HT1080 (cell line): Measurements from ENCODE around the gene CST3. TPM values are rescaled to one million over a fixed set of nuclear protein-coding genes. Genes with fewer than 3 reads are reported as not detected.
"Not testable (repeated sequence)": the region's sequence is repeated elsewhere in the genome, so short reads cannot be mapped to it uniquely, and the experiment has no call there.

Source experiments
- DNase-seq: peaks from one replicate; pipeline ENCODE4 v3.0.0-alpha.2; 2015; ENCODE audit warnings: low read depth
- total RNA-seq: library from RNA; depleted of rRNA; stranded (reverse); fragments of >200 nt; shearing (Covaris generic); gene quantifications from 2 replicates; pipeline ENCODE4 v1.2.3, GENCODE V29; 2014

CST3 gene
- total RNA-seq, 1 experiment from 2014 or later = 254 TPM

DNA sequence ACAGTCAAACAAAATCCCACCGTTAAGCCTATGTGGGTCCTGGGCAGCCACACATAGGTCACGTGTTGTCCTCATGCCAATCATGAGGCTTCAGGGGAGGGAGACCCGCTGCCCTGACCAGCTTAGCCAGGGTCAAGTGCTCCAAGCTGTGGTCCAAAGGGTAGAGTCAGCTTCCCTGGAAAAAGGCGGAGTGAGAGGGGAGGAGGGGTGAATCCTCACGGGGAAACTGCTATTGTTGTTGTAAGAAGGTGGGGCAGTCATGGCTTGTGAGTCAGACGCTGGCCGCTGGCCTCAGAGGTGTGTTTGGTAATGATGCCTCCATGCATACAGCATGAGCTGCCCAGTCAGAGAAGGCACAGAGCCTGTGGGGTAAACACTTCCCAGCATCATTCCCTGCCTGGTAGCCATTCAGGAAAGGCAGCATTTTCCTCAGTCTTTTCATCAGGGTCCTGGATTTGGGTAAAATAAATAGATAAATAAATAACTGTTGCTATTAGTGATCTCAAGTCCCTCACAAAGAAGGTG, 8.7 kb downstream of the CST3 start:
- DNase-seq = peak; percentile 96

DNA sequence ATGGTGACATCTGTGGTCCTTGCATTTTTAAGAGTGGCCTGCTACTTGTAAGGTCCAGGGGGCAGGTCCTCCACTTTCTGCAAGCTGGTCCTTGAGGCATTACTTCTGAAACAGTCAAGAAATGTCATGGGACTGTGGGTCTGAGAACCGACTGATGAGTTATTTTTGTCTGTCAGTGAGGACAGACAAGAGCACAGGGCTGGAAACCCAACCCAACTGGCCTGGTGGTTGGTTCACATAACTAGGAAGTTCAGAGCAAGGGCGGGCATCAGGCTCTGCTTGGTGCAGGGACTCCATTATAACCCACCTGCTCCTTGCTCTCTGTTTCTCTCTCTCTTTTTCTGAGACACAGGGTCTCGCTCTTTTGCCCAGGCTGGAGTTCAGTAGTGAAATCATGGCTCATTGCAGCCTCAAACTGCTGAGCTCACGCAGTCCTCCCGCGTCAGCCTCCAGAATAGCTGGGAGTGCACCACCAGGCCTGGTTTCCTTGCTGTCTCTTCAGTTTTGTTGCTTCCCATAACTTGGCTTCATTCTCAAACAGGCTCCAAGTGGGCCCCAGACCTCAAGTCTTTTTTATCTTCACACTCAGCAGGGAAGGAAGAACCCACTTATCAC, 9.2 kb downstream of the CST3 start:
- DNase-seq = no peak

DNA sequence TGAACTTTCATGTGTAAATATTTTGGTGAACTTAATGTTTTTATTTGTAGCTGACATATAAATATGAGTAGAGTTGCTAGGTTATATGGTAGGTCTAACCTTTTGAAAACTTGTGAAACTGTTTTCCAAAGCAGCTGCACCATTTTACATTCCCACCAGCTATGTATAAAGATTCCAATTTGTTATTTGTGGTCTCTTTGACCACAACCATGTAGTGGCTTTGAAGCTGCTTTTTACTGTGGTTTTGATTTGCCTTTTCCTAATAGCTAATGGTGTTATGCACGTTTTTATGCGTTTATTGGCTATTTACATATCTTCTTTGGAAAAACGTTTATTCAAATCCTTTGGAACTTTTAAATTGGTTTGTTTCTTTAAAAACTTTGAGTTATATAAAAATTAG, 10.3 kb downstream of the CST3 start:
- DNase-seq = no peak

DNA sequence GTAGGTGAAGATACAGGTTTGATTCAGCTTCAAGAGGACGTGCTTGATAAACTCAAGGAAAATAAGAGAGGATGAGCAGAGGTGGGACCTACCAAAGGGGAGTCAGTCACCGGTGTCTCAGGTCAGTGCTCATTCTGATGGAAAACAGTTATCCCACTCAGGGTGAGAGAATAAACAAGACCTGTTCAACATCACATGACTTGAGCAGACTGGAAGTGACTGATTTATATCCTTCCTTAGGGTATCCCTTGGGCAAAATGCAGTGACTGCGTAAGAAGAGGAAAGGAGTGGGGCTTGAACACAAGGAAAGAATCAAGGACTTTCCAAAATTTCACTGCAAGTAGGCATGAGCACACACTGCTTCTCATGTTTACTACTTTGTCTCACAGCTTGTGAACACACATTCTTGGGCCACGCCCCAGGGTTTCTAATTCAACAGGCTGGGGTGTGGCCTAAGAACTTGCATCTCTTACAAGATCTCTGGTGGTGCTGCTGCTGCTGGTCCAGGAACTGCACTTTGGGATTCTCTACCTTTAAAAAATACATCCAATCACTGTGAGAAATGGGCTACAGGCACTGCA, 11.6 kb downstream of the CST3 start:
- no peak for DNase-seq

DNA sequence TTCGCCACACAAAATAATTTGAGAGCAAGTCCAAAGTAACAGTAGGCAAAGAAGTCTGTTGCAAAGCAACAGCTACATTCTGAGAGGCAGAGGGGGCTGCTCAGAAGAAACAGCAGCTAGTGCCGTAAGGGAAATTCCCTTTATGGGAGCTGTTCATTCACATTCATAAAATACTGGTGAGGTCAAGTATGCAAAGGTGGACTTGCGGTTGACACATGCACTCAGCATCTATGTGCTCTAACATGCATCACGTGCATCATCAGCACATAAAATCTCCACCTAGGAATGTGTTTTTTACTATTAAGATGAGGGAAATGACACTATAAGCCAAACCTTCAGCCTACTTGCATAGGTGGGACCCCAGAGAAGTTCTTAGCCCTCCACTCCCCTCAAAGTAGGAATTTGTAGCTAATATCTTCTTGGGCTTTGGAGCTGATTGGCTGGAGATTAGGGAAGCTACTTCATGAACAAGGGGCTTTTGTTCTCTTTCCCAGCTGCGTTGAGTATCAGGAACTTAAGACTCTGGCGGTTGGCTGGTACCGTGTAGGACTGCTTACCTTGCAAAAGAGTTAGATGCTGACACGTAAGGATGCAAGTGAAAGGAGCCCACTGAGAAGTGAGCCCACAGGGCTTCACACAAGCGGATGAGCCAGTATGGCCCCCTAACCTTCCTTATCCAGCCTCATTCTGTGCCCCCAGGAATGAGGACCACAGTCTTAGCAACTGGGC, 12.4 kb downstream of the CST3 start:
- DNase-seq = peak; percentile 46

DNA sequence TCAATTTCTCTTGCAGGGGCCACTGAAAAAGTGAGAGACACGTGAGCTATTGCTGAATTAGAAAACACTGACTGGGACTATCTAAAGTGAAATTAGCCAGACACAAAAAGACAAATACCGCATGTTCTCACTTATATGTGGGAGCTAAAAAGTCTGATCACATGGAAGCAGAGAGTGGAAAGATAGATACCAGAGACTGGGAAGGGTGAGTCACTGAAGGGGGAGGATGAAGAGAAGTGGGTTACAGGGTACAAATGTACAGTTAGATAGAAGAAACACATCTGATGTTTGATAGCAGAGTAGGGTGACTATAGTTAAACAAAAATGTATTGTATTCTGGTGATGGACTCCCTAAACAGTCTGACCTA, 13.4 kb downstream of the CST3 start:
- peak; percentile 24 for DNase-seq

DNA sequence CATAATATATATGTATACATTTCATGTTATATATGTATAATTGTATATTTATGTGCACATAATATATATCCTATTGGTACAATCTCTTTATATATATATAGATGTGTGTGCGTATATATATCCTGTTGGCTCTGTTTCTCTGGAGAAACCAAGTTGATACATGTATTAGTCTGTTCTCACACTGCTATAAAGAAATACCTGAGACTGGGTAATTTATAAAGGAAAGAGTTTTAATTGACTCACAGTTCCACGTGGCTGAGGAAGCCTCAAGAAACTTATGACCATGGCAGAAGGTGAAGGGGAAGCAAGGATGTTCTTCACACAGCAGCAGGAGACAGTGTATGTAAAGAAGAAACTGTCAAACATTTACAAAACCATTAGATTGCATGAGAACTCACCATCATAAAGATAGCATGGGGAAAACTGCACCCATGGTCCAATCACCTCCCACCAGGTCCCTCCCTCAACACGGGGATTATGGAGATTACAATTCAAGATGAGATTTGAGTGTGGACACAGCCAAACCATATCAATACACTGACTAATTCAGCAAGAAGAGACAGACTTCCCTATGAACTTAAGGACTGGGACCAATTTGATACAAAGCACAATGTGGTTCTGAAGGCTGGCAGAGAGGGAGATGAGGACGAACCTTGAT, 14.0 kb downstream of the CST3 start:
- no peak for DNase-seq

DNA sequence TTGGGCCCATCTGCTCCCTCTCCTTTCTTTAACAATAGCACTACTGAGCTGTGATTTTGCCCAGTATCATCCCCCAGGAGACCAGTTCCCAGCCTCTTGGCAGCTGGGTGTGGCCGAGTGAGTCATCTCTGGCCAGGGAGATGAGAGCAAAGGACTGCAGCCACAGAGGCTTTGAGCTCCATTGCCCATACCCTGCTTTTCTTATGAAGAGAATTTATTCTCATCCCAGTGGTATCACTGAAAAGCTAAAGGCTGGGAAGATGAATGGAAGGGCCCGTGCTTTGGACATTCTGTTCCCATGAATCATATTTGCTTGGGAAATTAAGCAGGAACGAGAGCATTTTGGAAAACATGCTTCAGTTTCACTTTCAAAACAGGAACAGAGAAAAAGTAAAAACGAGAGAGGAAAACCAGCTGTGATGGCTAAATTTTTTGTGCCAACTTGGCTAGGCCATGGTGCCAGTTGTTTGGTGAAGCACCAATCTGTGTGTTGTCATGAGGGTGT, 14.9 kb downstream of the CST3 start:
- DNase-seq = peak; percentile 94

DNA sequence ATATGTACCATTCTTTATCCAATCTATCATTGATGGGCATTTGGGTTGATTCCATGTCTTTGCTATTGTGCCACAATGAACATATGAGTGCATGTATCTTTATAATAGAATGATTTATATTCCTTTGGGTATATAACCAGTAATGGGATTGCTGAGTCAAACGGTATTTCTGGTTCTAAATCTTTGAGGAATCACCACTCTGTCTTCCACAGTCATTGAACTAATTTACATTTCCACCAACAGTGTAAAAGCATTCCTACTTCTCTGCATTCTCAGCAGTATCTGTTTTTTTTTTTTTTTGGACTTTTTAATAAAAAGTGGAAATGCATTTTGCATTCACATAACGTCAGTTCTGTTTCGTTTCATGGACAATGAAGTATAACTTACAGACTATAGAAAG, 15.4 kb downstream of the CST3 start:
- DNase-seq = not testable (repeated sequence)

DNA sequence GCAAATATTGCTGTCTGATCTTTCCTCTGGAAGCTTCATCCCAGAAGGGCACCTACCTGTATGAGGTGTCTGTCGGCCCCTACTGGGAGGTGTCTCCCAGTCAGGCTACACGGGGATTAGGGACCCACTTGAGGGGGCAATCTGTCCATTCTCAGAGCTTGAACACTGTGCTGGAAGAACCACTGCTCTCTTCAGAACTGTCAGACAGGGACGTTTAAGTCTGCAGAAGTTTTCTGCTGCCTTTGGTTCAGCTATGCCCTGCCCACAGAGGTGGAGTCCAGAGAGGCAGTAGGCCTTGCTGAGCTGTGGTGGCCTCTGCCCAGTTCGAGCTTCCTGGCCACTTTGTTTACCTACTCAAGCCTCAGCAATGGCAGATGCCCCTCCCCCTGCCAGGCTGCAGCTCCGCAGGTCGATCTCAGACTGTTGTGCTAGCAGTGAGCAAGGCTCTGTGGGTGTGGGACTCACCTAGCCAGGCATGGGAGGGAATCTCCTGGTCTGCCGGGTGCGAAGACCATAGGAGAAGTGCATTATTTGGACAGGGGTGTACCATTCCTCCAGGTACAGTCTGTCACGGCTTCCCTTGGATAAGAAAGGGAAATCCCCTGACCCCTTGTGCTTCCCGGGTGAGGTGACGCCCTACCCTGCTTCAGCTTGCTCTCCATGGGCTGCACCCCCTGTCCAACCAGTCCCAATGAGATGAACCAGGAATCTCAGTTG, 16.9 kb downstream of the CST3 start:
- DNase-seq = not testable (repeated sequence)

DNA sequence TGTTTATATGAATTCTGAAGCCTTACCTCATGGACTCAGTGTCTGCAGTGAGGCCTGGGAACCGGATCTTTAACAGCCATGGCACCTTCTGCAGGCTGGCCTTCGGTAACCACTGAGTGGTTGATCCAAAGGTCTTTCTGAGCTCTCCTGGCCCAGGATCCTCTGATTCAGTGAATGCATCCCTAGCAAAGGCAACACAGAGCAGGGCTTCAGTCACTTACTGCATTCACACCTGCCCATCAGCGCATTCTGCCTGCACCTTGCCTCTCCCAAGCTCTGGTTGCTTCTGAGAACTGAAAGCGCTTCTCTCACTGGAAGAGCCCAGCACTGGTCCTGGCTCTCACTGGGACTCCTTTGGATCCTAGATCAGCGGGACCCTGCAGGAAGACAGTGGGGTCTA, 23.6 kb downstream of the CST3 start:
- DNase-seq = no peak

DNA sequence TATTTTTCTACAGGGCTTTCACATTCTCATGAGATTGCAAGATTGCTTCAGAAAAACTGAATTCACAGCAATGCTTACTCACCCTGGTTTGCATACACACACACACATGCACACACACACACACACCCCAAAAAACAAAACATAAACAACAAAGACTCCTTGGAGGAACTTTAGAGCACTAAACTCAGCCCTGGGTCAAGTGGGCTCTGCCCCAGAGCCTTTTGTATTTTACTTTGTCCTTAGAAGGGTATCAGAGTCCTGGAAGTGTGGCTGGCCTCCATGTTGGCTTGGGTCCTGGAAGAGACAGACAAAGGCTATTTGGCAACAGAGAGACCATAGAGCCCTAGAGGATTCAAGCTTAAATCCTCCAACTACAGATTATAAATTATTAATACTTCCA, 24.1 kb downstream of the CST3 start:
- DNase-seq = no peak

DNA sequence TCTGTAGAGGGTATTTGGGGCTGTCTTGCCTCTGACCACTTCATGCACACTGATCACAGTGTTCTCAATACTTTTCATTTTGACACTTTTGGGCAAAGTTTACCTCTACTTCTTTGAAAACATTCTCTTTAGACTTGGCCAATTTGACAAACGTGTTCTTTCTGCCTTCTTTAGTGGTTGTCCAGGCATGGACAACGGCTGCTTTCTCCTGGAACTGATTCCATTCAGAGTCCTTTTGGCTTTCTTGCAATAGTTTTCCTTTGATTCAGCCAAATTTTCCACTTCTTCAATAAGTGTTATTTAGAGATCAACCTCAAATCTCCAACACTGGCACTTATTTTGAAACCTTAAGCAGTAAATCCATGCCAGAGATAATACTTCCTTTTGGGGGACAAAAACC, 25.4 kb downstream of the CST3 start:
- DNase-seq = no peak

DNA sequence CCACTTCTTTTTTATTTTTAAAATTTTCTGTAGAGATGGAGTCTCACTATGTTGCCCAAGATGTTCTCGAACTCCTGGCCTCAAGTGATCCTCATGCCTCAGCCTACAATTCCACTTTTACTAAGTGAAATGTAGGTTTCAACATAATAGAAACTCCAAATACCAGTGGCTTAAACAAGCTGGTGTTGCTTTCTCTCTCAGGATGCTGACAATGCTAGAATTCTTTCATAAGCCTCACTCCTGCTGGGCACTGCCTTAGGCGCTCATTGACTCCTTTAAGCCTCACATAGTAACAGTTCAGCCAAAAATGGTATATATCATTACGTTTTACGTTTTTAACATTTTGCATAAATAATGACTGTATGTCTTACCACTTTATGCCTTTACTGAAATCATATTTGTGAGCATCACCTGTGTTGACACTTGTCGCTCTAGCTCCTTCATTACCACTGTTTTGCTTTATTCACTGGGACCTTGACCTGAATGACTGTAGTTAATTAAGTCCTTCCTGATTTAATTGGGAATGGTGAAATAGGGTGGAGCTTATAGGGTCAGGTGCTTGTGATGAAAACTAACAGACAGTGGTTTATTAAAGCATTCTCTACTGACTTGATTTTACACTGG, 28.2 kb downstream of the CST3 start:
- no peak for DNase-seq

DNA sequence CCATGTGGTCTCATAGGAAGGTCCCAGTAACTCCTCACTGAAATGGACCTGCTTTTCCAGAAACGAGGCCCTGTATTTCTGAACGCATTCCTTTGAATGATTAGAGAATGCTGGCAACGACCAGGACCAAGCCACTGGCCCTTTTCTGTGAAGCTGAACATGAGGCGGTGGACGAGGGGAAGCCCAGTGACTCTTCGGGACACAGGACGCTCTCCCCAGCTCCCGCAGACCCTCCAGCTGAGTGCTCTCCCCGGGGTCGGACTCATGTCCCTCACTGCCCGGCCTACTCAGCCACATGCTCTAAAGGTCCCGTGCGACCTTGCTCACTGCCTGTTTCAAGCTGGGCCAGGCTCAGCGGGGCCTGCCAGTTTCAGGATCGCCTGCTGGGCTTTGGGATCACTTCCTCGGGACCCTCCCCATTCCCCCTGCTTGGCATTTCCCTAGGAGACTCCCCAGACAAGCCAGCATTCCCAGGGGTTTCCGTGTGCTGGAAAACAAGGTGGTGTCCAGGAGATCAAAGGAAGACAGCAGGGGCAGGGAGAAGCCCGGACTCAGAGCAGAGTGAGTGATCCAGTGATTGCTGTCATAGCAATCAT, 29.4 kb downstream of the CST3 start:
- no peak for DNase-seq

DNA sequence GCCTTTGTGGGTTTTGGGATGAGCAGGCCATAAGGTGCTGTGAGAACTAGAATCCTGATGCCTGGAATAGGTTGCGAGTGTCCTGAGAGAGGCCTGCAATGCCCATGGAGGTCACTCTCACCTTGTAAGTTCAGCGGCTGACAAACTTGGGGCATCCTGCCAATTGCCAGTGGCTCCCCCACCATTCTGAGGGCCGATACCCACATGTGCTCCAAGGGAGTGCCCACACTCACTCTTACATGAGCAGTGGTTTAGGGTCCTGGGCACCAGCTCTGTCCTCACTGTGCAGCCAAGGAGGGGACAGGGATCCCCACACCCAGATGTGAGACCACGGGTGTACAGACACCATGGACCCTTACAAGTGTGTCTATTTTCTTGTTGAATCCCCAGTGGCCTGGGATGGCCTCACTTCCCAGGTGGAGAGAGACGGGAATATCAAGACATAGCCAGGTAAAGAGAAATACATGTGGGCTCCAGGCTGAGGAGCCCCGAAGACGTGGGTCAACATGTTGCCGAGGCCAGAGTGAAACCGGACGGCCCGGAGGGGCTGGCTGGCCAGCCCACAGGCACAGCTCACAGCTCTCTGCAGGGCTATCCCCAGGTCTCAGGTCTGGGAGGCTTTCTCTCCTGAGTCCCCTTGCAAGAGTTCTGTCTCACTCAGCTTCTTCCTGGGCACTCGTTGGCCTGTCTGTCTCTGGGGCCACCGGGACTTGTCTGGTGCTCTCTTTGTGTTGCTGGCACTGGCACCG, 30.1 kb downstream of the CST3 start:
- no peak for DNase-seq

DNA sequence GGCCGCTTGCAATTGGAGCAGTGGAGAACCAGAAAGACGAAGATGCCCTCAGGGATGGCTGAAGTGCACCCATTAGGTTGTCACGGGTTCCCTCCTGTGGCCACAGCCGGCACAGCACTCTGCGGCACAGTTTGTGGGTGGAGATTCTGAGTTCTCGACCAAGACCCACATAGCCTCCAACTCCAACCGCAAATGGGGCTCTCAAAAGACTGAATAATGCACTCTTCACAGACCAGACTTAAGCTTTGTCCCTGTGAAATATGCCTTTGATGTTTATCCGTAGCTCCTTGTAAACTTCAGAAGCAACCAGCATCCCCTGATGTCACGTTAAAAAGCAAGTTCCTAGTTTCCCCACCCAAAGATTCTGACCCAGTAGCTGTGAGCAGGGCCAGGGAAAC, 31.1 kb downstream of the CST3 start:
- peak; percentile 67 for DNase-seq

DNA sequence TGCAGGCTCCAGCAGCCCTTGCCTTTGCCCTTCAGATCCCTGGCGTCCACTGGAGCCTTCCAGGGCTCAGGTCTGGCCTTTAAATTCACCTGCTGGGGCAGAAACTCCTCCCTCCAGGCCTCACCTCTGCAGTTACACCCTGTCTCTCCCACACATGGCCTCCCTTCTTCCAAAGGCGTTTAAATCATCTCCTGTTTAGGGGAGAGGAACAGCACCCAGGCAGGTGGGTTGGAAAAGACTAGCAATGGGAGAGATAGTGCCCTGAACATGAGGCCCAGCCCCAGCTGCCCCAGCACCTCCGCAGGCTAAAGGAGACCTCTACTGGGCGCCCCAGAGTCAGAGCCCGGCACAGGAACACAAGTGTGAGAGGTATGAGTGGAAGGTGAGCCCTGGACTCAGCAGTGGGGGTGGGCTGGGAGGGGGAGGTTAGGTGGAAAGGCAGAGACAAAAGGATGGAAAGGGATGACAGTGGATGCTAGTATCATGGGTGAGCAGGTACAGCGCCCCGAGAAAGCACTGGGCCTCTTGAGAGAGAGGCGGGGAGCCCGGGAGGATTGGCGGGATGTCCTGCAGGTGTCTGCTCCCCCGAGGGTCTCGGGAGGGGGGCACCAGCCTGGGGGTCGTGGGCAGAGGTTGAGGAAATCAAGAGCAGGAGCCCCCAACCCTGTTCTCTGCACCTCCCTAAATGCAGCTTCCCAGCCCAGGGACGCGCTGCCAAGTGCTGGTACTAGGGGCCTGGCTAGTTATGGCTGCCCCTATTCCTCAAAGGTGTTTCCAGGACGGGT, 31.7 kb downstream of the CST3 start, which contains the start of gene CST9:
Gene CST9, minus strand, starts transcription at position 51 of the 785 bp plus-strand sequence. CDS start 53 bp downstream, outside the sequence.
- no peak for DNase-seq

DNA sequence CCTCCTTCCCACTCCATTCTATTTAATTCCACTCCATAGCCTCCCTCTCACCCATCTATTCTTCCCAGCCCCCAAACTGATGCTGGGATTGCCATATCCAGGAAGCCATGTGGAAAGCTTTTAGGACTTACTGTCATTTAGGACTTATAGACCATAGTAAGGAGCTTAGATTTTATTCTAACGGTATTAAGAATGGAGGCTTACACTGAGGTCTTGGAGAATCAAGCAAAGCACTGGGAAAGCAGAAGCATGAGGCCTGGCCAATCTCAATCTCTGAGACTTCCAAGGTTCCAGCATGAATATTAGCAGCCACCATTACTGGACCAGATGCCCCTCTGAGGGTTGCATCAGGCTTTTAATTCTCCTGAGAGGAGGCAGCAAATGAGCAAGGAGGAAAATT, 33.4 kb downstream of the CST3 start:
- DNase-seq = no peak
